ENCODE data around the gene SIGLEC6. TPM values are rescaled to one million over a fixed set of nuclear protein-coding genes. Genes with fewer than 3 reads are reported as not detected.

Gene SIGLEC6
- total and polyA plus RNA-seq, 10 donors = 0.27 to 5.8 (median 2.3) TPM

DNA sequence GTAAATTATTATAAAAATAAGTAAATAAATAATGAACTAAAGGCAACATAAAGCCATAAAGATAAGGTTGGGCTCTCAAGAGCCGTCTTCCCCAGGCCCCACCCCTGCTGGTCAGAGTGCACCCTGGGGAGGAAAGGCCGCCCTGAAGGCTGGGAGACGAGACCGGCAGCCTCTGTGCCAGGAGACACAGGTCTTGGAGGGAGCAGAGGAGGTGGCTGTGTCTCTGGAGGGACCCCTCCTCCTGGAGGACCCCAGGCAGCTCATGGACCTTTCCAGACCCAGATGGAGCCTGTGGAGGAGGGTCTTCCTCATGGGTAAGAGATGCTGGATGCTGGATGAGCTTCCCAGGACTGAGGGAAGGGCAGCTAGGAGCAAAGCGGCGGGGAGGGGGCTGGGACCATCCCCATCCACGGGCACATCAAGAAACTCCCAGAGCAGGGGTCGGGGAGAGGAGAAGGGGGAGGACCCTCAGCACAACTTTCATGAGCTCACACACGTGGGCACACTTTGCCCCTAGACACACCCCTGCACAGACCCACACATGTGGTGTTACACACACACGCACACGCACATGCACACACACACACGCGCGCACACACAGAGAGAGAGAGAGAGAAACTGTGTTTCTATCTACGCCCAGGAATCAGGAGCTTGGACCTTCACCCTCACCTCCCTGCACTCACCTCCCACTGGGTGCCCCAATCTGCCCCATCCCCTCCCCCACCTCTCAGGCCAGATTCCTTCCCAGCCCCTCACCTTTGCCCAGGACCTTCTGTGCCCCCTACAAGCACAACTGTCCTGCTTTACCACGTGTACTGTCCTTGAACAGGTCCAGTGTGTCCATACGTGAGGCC, 52.9 kb downstream of the SIGLEC6 start, which contains the start of gene CEACAM18:
CEACAM18 (plus strand) TSS at position 159 of the 854 bp plus-strand sequence.
- H3K27ac ChIP-seq = no peak within 1 kb of the TSS
- peaks cover 0 to 59% (median 4%) of the 10 kb centered on the region in 7 donors for H3K27me3 ChIP-seq (replicated peaks in 1 of 7)
- no peak for DNase-seq
- intact Hi-C loops (cut with DNase I; ENCODE audit: low total_unique reads) = no loop called here
- H3K36me3 ChIP-seq = no peaks in the 10 kb centered on the region
- no peaks in the 10 kb centered on the region for H3K4me1 ChIP-seq
- H3K9me3 ChIP-seq = peaks cover 0 to 4% (median 0%) of the 10 kb centered on the region in 8 donors
- H3K4me3 ChIP-seq = no peak within 1 kb of the TSS
- TF ChIP-seq POLR2A (IDR thresholded peaks at IDR 0.05) = no peak
- no peak for TF ChIP-seq POLR2AphosphoS5 (IDR thresholded peaks at IDR 0.05)
- TF ChIP-seq, protein P1, sequence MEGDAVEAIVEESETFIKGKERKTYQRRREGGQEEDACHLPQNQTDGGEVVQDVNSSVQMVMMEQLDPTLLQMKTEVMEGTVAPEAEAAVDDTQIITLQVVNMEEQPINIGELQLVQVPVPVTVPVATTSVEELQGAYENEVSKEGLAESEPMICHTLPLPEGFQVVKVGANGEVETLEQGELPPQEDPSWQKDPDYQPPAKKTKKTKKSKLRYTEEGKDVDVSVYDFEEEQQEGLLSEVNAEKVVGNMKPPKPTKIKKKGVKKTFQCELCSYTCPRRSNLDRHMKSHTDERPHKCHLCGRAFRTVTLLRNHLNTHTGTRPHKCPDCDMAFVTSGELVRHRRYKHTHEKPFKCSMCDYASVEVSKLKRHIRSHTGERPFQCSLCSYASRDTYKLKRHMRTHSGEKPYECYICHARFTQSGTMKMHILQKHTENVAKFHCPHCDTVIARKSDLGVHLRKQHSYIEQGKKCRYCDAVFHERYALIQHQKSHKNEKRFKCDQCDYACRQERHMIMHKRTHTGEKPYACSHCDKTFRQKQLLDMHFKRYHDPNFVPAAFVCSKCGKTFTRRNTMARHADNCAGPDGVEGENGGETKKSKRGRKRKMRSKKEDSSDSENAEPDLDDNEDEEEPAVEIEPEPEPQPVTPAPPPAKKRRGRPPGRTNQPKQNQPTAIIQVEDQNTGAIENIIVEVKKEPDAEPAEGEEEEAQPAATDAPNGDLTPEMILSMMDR (IDR thresholded peaks at IDR 0.05 in 8 of 11, conservative IDR thresholded peaks at IDR 0.05 in 3 of 11) = no peak
- 62 to 75% (median 69%) methylated on average over 12 to 17 of the region's 17 CpGs for WGBS, 5 donors

DNA sequence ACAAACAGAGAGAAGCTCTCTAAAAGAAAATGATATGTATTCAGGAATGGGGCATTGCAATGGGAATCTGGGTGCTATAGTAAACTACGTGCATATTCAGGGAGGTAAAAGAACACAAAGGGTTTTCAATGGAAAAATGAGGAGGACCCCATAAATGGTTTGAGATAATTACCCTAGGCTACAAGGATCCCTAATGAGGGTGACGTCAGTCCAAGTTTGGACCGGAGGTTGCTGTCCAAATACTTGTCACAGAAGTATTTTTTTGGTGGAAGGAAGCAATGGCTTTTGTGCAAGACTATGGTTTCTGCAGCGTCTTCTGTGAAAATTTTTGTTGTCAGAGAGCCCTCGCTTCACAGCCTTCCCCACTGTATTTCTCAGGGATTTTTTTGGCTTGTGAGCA, 54.1 kb downstream of the SIGLEC6 start:
- intact Hi-C loops (cut with DNase I; ENCODE audit: low total_unique reads) = no loop called here
- whole genome bisulfite sequencing, 5 donors = 49 to 82% (median 63%) methylated on average over 5 of the region's 5 CpGs
- H3K27me3 ChIP-seq (replicated peaks in 1 of 7) = peaks cover 0 to 58% (median 6%) of the 10 kb centered on the region in 7 donors

DNA sequence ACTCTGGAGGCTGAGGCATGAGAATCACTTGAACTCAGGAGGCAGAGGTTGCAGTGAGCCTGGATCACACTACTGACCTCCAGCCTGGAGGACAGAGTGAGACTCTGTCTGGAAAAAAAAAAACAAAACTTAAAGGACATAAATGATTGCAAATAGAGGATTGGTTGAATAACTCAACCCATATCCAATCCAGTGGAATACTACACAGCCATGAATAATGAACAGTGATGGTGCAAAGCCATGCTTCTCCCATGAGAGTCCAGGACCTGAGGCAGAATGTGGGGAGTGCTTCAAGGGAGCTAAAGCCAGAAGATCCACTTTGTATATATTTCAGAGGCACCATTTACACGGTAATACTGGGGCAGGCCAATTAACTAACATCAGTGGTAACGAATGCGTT, 55.3 kb downstream of the SIGLEC6 start:
- Histone ChIP-seq H3K4me1 (peaks cover 0 to 8% (median 0%) of the 10 kb centered on the region in 6 donors), H3K4me3 (no peak overlapping the region), H3K36me3 (no peaks in the 10 kb centered on the region), H3K27me3 (replicated peaks in 1 of 7) (peaks cover 0 to 55% (median 7%) of the 10 kb centered on the region in 7 donors), H3K9me3 (peaks cover 0 to 4% (median 0%) of the 10 kb centered on the region in 8 donors), H3K27ac (no peak overlapping the region)
- no peak for DNase-seq
- TF ChIP-seq POLR2AphosphoS5 (IDR thresholded peaks at IDR 0.05) (no peak), POLR2A (IDR thresholded peaks at IDR 0.05) (no peak)
- TF ChIP-seq, protein P1 (IDR thresholded peaks at IDR 0.05 in 8 of 11, conservative IDR thresholded peaks at IDR 0.05 in 3 of 11) = no peak
- intact Hi-C loops (cut with DNase I; ENCODE audit: low total_unique reads) = no loop called here
- WGBS, 5 donors = 75 to 92% (median 90%) methylated on average over 3 of the region's 3 CpGs

More for the DNA sequence above, 54.1 kb downstream of the SIGLEC6 start:
- H3K9me3 ChIP-seq = peaks cover 0 to 4% (median 0%) of the 10 kb centered on the region in 8 donors
- peaks cover 0 to 8% (median 0%) of the 10 kb centered on the region in 6 donors for H3K4me1 ChIP-seq
- H3K27ac ChIP-seq = no peak overlapping the region
- TF ChIP-seq, protein P1 (IDR thresholded peaks at IDR 0.05 in 8 of 11, conservative IDR thresholded peaks at IDR 0.05 in 3 of 11) = no peak
- TF ChIP-seq POLR2AphosphoS5 (IDR thresholded peaks at IDR 0.05) (no peak), POLR2A (IDR thresholded peaks at IDR 0.05) (no peak)
- DNase-seq = no peak
- no peak overlapping the region for H3K4me3 ChIP-seq
- H3K36me3 ChIP-seq = no peaks in the 10 kb centered on the region
